Inferior parietal cortex (tissue), 1 donor: ENCODE measurements around the gene RIOK1.

Experiments used
- DNase-seq: peaks from one replicate; pipeline ENCODE4 v3.0.0-alpha.2; 2016; ENCODE audit errors: extremely low spot score

Gene RIOK1

DNA sequence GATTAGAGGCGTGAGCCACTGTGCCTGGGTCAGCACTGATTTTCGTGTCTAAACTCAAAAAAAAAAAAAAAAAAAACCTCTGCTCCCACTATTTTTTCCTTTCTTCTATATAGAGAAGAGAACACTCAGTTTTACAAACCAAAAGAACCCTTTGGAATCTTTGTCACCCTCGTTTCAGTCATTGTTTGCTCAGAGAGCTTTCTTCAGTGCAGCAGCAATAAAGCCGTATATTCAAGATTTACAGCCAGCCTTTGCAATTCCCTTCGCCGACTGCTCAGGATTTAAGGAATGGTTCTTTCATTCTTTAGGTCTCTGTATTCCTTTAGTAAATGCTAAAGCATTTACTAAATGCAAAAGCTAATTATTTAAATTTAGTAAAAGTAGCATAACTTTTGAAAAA is 20.1 kb downstream of the RIOK1 start:
- no peak for DNase-seq

DNA sequence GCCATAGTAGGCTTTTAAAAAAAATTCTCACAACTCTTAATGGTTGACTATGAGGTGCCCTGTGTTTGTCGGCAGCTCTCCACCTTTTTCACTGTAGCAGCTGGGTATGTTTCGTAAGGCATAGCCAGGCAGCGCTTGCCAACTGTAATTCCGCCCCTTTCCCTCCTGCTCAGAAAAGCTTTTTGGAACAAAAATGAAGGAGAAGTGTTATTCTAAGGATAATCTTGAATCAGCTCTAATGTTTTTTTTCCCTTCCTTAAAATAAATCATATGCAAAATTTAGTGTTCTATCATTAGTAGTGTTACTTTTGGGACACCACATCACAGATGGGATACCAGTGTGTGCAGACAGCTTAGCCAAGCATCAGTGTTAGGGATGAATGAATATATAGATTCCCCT is 21.2 kb downstream of the RIOK1 start:
- peak; percentile 45 for DNase-seq

DNA sequence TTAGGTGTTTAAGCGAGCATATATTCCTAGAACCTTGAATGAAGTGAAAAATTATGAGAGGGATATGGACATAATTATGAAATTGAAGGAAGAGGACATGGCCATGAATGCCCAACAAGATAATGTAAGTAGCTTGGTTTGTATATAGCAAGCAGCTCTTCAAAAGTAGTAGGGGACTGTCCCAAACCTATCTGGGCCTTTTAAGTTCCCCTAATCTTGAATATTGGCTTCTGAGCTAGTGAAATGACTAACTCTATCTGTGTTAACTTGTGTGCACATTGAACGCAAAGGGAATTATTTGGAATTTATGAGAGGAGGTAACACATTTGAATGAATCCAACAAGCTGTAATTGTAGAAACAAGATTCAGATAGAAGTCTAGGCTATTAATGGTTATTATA is 21.7 kb downstream of the RIOK1 start:
- no peak for DNase-seq

DNA sequence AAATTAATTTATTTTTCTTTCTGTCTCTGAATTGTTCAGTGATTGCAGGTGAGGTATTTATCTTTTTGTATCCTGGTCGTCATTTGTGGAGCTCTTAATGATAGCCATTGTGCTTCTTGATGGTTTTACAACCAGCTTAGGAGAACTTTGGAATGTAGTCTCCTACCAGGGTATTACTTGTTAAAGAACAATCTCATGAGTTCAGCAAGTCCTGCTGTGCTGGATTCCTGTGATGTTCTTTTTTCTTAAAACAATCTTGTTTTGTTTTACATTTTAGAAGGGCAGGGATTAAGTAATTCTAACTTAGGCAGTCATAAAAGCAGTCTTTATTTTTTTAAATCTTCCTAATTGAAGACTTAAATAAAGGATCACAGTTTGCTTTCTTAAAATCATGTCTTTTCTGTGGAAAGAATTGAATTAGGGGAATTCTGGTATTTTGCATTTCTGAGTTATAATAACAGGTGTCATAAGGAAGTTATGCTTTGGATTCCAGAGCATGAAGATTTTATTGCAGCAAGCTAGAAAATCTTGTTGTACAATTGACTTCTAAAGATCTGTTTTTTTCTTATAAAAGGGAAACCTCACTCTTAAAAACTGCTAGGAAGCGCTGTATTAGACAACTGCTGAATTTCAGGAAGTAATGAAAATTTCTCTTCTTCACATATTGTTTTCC is 23.7 kb downstream of the RIOK1 start:
- no peak for DNase-seq

DNA sequence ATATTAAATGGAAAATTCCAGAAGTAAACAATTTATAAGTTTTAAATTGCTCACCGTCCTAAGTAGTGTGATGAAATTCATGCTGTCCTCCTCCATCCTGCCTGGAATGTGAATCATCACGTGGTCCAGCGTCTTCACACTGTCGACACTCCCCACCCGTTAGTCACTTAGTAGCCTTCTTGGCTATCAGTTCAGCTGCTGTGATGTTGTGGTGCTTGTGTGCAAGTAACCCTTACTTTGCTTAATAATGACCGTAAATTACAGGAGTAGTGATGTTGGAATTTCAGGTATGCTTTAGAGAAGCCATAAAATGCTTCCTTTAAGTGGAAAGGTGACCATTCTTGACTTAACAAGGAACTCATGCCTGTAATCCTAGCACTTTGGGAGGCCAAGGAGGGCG is 25.2 kb downstream of the RIOK1 start:
- DNase-seq: no peak

DNA sequence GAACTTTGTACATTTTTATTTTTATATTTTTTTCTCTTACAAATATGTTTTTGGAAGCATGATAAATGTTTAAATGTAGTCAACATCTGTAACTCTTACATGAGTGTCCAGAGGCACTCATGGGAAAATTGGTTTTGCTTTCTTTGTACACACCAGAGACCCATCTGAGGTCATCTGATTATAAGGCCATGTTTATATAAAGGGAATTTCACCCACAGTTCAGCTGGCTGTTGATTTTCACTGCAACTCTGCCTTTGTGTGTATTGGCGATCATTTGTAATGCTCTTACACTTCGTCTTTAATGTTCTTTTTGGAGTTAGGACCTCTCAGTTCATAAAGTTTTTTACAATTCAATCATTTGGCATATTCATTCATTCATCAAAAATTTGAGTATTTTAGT is 28.1 kb downstream of the RIOK1 start:
- DNase-seq: no peak

DNA sequence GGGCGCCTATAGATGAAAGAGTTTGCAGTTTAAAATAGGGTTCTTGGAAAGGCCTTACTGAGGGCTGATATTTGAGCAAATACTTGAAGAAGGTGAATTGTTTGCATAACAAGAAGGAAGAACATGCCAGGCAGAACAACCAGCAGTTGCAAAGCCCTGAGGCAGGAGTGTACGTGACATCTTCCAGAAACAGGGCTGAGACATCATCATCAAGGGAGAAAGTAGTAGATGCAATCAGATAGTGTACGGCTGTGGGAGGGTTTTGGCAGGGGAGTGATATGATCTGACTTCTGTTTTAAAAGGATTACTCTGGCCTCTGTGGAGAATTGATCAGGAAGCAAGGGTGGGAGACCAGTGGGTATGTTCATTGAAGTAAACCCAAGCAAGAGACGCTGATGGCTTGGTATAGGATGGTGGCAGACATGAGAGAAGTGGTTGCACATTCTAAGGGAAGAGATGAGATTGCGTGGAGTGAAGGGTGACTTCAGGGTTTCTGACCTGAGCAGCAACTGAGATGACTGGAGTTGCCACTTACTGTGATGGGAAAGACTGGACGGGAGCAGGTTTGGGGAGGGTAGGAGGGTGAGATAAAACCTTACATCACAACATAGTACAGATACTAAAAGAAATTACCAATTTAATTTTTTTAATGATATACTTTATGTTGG is 28.8 kb downstream of the RIOK1 start:
- DNase-seq: no peak

DNA sequence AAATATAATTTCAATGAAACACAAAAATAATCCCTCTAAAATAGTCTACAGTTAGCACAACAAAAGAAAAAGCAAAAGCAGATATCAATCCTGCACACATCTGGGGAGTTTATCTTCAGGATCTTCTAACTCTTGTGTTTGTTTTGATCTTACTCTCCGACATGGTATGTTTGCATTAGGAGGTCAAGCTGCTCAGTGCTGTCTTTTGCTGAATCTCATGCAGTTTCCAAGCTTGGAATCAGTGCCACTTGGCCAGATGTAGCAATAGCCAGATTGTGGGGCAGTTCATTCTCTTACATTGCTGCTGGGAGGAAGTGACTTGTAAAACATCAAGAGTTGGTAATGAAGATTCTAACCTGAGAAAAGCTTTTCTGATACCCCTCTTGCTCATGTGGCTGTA is 29.5 kb downstream of the RIOK1 start:
- no peak for DNase-seq

DNA sequence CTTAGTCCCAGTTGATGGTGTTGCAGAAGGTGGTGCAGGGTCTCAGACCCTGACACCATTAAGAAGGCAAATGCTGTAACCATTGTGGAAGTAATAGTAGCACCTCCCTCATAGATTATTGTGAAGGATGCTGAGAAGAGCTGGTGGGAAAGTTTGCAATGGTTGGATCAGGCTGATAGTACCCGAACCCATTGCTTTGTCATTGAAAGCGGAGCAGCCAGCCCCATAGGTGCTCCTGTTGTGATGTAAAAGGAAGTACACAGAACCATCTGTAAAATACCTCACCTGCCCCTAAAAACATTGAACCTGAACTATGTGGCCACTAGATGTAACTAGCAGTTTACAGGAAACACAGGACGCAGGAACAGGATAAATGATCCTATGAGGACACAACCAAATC is 31.5 kb downstream of the RIOK1 start:
- DNase-seq: no peak

DNA sequence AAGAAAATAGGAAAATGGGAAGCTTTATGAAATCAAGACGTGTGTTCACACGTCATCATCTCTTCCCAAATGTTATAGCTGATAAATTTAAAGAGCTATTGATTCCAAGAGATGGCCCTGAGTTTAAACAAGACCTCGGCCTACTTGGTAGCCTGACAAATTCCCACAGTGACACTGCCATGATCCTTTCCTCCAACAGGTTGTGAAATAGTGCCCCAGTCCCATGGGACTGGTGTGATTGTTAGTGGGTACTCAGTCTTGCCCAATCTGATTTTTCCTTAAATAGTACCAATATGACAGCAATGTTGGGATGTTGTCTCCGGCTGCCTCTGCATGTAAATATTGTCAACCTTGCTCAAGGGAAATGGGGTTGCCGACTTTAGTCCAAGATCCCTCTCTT is 34.5 kb downstream of the RIOK1 start:
- DNase-seq: no peak

DNA sequence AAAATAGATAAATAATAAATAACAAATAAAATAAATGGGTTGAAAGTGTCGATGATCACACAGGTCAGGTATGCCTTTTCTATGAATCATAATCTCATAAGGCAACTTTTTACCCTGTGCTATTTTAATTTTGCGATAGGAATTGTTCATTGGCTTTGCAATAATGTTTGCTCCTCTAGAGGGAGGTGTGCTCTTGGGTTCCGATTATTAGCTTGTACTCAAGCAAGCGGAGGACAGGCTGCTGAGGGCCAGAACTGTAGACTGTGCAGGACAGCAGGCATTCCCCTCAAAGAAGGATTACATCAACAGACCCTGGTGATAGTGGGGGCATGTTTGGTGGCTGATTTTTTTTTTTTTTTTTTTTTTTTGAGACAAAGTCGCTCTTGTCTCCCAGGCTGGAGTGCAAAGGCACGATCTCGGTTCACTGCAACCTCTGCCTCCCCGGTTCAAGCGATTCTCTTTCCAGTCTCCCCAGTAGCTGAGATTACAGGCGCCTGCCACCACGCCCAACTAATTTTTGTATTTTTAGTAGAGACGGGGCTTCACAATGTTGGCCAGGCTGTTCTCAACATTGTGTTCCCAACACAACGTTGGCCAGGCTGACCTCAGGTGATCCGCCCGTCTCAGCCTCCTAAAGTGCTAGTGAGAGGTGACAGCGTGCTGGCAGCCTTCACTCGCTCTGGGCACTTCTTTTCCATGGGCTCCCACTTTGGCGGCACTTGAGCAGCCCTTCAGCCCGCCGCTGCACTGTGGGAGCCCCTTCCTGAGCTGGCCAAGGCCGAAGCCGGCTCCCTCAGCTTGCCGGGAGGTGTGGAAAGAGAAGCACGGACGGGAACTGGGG is 35.6 kb downstream of the RIOK1 start:
- no peak for DNase-seq

DNA sequence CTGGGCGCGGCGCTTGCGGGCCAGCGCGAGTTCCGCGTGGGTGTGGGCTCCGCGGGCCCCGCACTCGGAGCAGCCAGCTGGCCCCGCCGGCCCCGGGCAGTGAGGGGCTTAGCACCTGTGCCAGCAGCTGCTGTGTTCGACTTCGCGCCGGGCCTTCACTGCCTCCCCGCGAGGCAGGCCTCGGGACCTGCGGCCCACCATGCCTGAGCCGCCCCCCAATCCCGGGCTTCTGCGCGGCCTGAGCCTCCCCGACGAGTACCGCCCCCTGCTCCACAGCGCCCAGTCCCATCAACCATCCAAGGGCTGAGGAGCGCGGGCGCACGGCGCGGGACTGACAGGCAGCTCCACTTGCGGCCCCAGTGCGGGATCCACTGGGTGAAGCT is 36.2 kb downstream of the RIOK1 start:
- DNase-seq: no peak

DNA sequence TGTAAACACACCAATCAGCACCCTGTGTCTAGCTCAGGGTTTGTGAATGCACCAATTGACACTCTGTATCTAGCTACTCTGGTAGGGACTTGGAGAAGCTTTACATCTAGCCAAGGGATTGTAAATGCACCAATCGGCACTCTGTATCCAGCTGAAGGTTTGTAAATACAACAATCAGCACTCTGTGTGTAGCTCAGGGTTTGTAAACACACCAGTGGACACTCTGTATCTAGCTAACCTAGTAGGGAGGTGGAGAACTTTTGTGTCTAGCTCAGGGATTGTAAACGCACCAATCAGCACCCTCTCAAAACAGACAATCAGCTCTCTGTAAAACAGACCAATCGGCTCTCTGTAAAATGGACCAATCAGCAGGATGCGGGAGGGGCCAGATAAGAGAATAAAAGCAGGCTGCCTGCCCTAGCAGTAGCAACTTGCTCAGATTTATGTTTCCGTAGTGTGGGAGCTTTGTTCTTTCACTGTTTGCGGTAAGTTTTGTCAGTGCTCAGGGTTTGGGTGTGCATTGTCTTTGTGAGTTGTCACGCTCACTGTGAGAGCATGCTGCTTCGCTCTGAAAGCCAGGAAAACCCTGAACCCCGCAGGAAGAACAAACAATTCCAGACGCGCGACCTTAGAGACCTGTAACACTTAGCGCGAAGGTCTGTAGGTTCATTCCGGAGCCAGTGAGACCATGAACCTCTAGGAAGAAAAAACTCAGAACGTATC is 37.0 kb downstream of the RIOK1 start:
- DNase-seq: no peak

DNA sequence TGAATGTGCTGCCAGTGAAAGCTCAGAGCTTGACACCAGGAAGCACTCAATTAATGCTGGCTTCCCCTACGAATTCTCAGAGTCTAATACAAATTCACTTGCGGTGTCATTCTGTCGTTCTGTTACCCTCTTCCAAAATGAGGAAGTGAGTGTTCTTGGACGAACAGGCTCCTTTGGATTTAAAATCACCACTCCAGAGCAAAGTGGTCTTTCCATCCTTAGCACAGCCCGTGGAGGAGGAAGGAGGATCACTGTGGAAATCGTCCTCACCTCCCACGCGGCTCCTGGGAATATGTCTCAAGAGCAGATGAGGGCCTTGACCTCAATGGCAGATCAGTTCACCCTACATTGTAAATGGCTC is 41.7 kb downstream of the RIOK1 start:
- no peak for DNase-seq

DNA sequence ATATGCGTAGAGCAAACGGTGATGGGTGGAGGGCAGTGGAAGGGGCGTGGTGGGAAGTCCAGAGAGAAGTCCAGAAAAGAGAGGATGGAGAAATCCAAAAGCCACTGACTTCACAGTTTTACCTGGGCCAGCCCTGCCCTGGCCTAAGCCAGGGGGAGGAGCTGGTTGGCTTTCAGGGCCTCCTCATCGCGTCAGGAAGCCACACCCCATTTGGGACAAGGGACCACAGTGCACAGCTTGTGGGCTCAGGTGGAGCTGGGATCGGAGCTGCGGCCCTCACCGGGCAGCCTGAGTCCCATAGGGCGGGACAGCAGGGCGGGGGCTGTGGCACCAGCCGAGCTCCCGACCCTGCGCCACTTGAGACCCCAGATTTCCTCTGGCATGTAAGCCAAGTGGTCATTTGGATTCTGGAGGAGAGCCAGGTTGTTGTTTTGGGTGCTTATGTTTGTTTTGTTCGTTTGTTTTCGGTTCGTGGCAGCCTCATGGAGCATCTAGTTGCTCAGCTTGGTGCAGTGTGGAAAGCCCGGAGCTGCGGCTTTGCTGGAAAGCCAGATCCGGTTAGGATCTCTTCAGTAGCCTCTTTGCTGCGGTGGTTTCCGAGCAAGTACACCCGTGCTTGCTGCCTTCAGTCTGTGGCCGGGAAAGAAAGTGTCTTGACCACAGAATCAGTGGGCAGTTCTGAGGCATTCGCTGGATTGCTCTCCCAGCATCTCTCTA is 42.2 kb downstream of the RIOK1 start:
- no peak for DNase-seq

DNA sequence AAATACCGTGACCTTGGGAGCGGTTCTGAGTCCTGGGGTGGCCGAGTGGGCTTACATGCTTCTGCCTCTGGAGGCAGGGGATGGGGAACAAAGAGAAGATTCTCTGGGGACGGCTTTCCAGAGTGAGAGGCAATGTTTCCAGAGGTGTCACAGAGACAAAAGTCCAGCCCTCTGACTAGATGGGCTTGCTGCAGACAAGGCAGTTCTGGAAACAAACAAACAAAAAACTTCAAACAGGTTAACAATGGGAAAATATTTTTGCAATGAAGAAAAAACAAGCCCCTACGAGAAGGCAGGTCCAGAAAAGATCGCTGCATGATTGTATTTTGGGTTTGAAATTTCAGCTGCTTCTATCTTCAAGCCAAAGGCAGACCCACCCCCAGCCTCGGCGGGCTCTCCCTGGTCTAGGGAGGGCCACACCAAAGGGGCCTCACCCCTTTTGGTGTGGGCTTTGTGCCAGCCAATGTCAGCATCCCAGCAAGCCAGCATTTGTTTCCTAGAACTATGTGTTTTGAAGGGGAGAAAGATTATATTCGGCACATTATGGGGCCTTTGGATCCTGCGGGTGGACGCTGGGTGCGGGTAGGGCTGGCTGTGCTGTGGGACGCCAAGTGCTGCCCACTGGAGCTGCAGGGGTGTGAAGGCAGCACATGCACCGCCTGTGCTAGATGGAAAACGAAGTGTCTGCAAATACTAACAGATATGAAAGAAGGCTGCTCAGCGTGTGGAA is 42.9 kb downstream of the RIOK1 start:
- DNase-seq: no peak

DNA sequence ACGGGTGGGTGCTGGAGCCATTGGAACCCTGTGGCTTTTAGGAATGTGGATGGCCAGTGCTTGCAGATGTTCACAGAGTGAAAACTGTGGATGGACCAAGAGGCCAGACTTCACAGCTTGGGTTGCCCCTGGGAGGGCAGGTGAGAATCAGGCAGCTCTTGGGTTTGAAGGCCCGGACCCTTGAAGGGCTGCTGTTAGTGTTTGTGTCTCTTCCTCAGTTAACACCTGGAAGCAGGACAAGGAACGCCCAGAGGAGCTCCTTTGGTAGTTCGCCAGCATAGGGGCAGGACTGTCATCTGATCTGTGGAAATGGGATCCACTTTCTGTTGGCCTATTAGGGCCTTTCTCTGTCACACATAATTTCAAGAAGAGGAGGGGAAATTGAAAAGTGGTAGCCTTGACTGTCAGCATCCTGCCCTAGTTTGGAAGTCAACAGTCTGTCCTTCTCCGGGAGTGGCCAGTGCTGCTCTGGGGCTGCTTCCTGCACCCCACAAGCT is 43.6 kb downstream of the RIOK1 start:
- DNase-seq: no peak

DNA sequence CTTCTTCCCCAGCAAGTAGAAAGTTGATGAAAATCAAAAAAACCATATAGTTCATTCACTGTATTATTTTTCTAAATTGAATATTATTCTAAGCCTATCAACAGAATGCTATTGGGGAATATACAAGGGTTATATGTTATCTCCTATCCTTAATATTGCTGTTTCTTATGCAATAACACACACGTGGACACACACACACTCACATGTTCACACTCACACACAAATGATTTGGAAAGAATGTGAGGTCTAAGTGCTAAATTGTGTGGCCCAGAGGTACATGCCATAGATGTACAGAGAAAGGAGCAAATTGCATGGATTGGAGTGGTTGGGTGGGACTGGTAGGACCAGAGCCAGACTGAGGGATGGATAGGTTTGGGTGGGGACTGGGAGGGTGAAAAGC is 45.1 kb downstream of the RIOK1 start:
- DNase-seq: no peak

DNA sequence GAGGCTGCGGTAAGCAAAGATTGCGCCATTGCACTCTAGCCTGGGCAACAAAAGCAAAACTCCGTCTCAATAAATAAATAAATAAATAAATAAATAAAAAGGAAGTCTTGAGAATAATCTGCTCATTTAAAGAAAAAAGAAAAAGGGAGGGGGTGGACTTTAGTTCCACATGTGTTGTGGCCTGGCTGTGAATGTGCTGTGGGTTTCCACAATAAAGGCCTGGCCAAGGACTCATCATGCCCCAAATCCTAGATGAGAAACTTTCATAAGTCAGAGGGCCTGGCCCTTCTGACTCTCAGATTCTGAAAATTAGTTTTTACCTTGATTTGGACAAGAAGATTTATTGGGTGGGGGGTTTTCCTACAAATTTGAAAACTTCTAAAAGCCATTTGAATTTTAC is 48.4 kb downstream of the RIOK1 start:
- no peak for DNase-seq

DNA sequence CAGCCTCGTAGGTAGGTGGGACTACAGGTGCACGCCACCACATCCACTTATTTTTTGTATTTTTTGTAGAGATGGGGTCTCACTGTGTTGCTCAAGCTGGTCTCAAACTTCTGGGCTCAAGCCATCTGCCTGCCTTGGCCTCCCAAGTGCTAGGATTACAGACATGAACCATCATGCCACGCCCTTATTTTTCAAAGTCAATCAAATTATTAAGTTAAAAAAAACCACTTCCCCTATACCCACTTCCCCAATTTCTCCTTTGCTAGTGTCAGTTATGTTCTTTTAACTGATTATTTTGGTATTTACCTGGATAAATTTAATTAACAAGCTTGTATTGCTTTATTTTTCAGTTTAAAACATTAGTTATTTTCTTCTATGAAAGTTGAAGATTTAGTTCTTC is 49.6 kb downstream of the RIOK1 start:
- DNase-seq: no peak

DNA sequence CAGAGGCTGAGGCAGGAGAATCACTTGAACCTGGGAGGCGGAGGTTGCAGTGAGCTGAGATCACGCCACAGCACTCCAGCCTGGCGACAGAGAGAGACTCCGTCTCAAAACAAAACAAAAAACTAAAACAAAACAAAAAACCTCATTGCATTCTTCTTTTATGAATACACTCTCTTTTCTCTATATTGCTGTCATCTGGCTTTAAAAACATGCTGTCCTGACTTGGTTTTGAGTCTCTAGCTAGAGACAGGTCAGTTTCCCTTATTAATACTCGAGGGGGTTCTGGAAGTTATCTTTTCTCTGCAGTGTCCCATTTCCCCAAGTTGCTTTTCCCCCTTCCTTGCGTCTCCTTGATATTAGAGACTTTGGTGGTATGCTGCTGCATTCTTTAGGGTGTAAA is 50.9 kb downstream of the RIOK1 start:
- DNase-seq: no peak
